ENCODE measurements around the gene NDUFB11.
"Not testable (repeated sequence)": the region's sequence is repeated elsewhere in the genome, so short reads cannot be mapped to it uniquely, and the experiment has no call there.

Gene NDUFB11

GRCh38 chrX:47146121-47146935 lies 1.8 kb upstream of the NDUFB11 start:
- no peak for DNase-seq (ENCODE audit: low spot score)

GRCh38 chrX:47145395-47146120 lies 1.1 kb upstream of the NDUFB11 start:
- DNase-seq (ENCODE audit: low spot score): peak; percentile 64

- peak; percentile 70 for DNase-seq (ENCODE audit: low spot score)
Observed at GRCh38 chrX:47143894-47144625, 442 bp downstream of the NDUFB11 start.

- DNase-seq (ENCODE audit: low spot score): no peak
Observed at GRCh38 chrX:47138171-47138570, 6.3 kb downstream of the NDUFB11 start.

GRCh38 chrX:47135650-47136049 lies 8.9 kb downstream of the NDUFB11 start:
- not testable (repeated sequence) for DNase-seq (ENCODE audit: low spot score)

- no peak for DNase-seq (ENCODE audit: low spot score)
Observed at GRCh38 chrX:47133493-47133892, 11.0 kb downstream of the NDUFB11 start.

GRCh38 chrX:47129899-47130358 lies 14.6 kb downstream of the NDUFB11 start:
- no peak for DNase-seq (ENCODE audit: low spot score)

GRCh38 chrX:47129157-47129898 lies 15.2 kb downstream of the NDUFB11 start:
- peak; percentile 93 for DNase-seq (ENCODE audit: low spot score)

GRCh38 chrX:47124466-47124865 lies 20.0 kb downstream of the NDUFB11 start:
- not testable (repeated sequence) for DNase-seq (ENCODE audit: low spot score)

- DNase-seq (ENCODE audit: low spot score): not testable (repeated sequence)
Observed at GRCh38 chrX:47116551-47117110, 27.9 kb downstream of the NDUFB11 start.

- DNase-seq (ENCODE audit: low spot score): no peak
Observed at GRCh38 chrX:47112316-47112954, 32.1 kb downstream of the NDUFB11 start.

GRCh38 chrX:47110936-47111615 lies 33.4 kb downstream of the NDUFB11 start:
- not testable (repeated sequence) for DNase-seq (ENCODE audit: low spot score)

GRCh38 chrX:47101206-47101605 lies 43.3 kb downstream of the NDUFB11 start:
- DNase-seq (ENCODE audit: low spot score): no peak

- DNase-seq (ENCODE audit: low spot score): no peak
Observed at GRCh38 chrX:47098338-47099094, 46.0 kb downstream of the NDUFB11 start.

- DNase-seq (ENCODE audit: low spot score): no peak
Observed at GRCh38 chrX:47097018-47097417, 47.5 kb downstream of the NDUFB11 start.

GRCh38 chrX:47093860-47094259 lies 50.6 kb downstream of the NDUFB11 start:
- no peak for DNase-seq (ENCODE audit: low spot score)

GRCh38 chrX:47093248-47093647 lies 51.3 kb downstream of the NDUFB11 start:
- DNase-seq (ENCODE audit: low spot score): peak; percentile 9

All from GM03348 (cell line).